Measurements from ENCODE around the gene DGCR2.
"Not testable (repeated sequence)": the region's sequence is repeated elsewhere in the genome, so short reads cannot be mapped to it uniquely, and the experiment has no call there.

DNA sequence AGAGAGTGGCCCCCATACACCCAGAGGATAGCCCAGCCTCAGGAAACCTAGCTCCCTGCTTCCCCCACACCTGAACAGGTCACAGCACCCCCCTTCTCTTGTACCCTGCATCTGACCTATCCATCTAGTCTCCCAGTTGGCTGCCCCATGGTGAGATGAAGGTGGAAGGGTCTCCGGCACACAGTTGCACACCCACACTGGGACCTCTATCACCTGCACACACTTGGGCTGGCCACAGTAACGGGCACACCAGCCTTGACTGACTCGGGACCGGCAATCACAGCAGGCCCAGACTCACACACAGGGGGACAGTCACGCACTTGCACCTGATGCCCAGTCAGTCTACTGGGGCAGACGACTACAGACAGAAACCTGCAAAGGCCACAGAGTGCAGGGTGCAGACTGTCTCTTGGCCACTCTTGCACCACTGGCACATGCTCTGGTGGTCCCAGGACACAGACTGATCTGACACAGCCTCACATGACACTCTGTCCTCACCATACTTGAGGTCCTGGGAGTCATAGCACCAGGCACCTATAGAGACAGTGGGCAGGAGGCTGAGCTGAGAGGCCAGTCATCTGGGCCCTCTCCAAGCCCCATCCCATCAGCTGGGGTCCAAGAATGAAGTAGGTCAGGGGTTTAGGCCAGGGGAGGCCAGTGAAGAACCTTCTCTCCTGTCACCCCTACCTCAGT is 88.0 kb downstream of the DGCR2 start:
- TF ChIP-seq POLR2AphosphoS5 (IDR thresholded peaks at IDR 0.05); RAD21 (conservative IDR thresholded peaks at IDR 0.05): not testable (repeated sequence)
- TF ChIP-seq, protein P1, sequence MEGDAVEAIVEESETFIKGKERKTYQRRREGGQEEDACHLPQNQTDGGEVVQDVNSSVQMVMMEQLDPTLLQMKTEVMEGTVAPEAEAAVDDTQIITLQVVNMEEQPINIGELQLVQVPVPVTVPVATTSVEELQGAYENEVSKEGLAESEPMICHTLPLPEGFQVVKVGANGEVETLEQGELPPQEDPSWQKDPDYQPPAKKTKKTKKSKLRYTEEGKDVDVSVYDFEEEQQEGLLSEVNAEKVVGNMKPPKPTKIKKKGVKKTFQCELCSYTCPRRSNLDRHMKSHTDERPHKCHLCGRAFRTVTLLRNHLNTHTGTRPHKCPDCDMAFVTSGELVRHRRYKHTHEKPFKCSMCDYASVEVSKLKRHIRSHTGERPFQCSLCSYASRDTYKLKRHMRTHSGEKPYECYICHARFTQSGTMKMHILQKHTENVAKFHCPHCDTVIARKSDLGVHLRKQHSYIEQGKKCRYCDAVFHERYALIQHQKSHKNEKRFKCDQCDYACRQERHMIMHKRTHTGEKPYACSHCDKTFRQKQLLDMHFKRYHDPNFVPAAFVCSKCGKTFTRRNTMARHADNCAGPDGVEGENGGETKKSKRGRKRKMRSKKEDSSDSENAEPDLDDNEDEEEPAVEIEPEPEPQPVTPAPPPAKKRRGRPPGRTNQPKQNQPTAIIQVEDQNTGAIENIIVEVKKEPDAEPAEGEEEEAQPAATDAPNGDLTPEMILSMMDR (IDR thresholded peaks at IDR 0.05; ENCODE audit: poor library complexity, severe bottlenecking) = not testable (repeated sequence)
